Activated gamma-delta T cell treated with anti-CD3 and anti-CD28 coated beads, Interleukin-2, amount 50 U/mL, for 16 hours (primary cell): ENCODE results near the gene ABCA13.

Experiments
- DNase-seq: peaks from one replicate; pipeline ENCODE4 v3.0.0-alpha.2; 2020; ENCODE audit warnings: low read depth

Gene ABCA13

GRCh38 chr7:48245751-48246472 lies 74.7 kb downstream of the ABCA13 start:
- no peak for DNase-seq

GRCh38 chr7:48249166-48249565 lies 77.9 kb downstream of the ABCA13 start:
- no peak for DNase-seq

- DNase-seq, result no peak
Measured at GRCh38 chr7:48250441-48250951, 79.2 kb downstream of the ABCA13 start.

DNA sequence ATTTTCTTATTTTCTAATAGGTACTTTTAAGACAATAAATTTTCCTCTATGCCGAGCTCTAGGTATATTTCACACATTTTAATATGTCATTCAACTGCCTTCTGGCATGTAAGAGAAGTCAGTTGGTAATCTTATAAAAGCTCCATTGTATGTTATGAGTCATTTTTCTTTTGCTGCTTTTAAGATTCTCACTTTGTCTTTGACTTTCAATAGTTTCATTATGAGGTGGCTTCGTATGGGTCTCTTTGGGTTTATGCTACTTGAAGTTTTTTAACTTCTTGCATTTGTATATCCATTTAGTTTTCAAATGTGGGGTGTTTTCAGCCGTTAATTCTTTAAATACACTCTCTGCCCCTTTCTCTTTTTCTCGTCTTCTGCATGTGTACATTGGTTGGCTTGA lies 80.5 kb downstream of the ABCA13 start:
- no peak for DNase-seq

GRCh38 chr7:48252995-48253394 lies 81.7 kb downstream of the ABCA13 start:
- no peak for DNase-seq

DNA sequence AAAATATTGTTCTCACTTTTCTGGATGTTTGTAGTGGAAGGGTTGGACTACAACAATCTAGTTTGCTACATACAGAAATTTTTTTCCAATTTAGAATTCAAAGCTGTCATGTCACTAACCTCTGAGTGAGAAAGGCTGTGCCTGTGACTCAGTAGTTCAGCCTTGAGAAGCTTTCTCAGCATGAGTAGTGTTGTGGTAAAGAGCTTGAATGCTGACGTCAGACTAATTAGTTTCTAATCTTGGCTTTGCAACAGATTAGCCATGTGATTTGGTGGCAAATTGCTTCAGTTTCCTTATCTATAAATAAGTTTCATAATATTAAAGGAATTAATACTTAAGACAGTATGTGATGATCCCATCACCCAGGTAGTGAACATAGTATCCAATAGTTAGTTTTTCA lies 83.8 kb downstream of the ABCA13 start:
- DNase-seq, result no peak

- DNase-seq, result no peak
Measured at GRCh38 chr7:48259463-48260280, 88.4 kb downstream of the ABCA13 start.

DNA sequence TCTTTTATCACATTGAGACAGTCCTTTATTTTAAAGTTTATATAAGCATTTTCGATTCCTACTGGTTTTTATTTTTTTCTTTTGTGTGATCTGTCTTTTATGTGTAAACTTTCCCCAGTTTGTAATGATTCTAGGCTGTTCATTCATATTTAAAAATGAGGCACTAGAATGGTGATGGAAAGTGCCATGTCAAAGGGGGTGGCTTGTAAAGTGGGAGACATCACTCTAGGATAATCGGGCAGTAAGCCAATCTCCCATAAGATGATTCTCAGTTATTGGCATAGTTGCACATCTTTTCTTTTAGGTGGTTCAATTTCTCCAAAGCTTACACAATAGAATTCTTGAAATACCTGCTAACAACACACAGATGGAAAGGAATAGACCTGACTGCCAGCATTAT lies 90.4 kb downstream of the ABCA13 start:
- DNase-seq, result no peak

GRCh38 chr7:48262606-48263310 lies 91.5 kb downstream of the ABCA13 start:
- no peak for DNase-seq

DNA sequence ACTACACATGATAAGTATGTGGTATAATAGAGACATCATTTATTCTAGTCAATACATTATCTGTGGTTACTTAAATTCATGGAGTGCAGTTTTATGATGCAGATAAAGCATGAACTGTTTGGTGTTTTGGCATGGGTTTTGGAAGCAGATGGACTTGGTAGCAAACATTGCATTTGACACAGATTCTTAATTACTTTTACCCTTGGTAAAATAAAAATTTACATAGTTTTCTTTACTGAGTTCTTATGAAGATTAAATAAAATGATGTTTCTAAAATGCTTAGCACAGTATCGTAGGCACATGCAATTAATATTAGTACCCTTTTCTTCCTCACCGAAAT lies 92.0 kb downstream of the ABCA13 start:
- DNase-seq, result no peak

DNA sequence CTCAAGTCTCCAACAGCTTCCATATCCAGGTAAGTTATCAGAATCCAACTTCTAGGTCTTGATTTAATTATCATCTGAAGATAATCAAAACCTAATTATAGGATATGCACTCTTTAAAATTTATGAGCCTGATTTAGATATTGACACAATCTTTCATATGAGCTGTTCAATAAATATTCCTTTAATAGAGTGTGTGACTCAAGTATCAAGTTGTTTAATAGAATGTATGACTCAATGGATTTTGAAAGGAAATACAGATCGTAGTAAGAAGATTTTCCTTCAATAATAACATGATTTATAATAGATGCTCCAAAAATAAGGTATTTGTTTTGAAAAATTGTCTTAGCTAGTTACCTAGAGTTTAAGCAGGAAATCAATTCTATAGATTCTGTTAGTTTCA lies 97.8 kb downstream of the ABCA13 start:
- no peak for DNase-seq

GRCh38 chr7:48274662-48275061 lies 103.4 kb downstream of the ABCA13 start:
- no peak for DNase-seq

GRCh38 chr7:48279420-48279819 lies 108.2 kb downstream of the ABCA13 start:
- DNase-seq, result no peak

DNA sequence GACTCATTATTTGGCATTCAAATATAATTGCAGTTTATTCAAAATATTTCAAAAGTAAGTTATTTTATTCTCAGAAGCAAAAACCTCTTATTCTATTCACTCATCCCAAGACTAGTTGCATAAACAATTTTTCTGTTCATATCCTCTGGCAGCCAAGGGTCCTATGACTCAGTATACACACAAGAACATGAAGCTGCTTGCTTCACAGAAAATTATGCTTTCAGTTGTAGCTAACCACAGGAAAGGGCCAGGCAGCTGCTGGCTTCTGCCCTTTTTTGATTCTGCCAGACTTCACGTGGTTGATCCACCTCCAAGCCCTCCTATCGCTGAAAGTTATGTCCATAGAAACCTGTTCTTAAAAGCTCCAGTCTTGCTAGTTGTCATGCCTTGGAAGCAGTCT lies 108.8 kb downstream of the ABCA13 start:
- no peak for DNase-seq

GRCh38 chr7:48285373-48285772 lies 114.1 kb downstream of the ABCA13 start:
- no peak for DNase-seq

DNA sequence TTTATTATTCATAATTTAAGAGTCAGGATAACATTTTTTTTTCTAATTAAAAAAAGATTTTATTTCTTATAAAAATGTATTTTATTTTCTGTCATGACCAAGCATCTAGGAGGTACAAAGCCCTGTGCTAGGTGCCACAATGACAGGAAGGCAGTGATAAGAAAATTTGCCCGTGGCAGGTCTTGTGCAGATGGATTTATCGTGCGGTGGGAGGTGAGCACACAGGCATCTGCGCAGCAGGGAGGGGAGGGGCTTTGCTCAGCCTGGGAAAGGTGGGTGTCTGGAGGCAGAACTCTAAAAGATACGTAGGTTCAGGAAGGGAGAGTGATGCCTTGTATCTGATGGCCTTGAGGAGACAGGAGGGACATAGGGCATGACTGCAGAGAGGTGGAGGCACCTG lies 115.6 kb downstream of the ABCA13 start:
- DNase-seq, result no peak

DNA sequence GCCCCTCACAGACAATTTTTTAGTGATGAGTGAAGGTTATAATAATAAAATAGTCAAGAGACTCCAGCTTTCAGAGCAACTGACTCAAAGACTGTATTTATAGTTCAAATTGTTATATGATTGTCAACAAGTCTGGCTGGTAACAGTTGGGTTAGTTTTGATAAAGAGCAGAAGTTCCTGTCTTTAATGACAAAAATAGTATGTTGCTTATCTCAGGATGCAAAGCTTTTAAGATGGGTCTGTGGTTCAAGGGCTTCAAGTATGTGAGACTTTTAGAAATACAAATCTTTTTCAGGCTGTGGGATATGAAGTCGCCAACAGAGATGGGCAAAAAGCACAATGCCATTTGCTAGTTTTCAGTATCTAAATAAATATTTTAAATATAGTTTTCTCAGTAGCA lies 118.4 kb downstream of the ABCA13 start:
- no peak for DNase-seq

DNA sequence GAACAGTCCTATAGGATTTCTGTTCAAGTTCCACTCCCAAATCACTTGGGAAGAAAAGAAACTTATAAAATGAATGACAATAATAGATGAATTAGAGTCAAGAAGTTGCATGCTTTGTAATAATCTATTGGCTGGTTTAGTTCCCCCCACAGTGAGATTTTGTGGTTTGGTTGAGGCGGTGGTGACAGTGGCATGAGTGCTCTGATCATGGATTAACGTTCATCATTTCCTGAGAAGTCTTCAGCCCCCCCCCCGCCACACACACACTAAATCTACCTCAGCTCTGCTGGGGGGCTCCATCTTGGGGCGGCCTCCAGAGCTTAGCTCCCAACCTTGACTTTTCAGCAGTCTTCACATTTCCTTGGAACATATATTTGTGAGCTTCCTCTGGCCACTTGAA lies 121.7 kb downstream of the ABCA13 start:
- DNase-seq, result no peak

- DNase-seq, result no peak
Measured at GRCh38 chr7:48295296-48295971, 124.2 kb downstream of the ABCA13 start.

DNA sequence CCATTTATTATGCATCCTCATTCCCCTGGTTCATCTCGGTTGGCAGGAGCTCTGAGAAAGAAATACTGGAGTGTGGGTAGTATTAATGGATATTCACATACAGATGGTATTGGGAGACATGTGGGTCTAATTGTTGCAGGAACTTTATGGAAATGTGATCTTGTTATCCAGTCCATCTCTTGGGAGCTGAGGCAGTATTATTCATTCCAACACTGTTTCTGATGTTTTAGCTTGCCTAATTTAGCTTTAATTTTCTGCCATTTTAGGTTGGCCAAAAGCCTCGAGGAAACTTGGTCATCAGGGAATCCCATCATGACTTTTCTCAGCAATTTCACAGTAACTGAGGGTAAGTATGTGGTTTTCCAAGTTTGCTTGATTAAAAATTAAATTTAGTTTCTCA lies 125.7 kb downstream of the ABCA13 start:
- DNase-seq, result no peak

DNA sequence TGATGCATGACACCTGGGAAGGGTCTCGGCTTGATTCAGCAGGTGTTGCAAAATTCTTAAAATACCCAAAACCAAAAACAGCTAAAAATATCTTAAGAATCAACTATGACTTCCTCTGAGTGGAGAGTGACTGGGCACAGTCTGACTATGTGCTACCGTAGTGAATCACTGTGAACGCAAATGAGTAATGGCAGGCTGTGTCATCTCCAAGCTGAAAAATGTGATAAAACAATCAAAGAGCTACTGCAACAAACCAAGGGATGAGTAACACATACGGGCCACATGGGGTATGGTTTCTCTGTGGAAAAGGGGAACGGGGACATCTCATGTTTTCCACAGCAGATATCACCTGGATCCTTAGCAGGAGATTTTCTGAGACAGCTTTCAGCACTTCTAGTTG lies 127.5 kb downstream of the ABCA13 start:
- DNase-seq, result no peak

DNA sequence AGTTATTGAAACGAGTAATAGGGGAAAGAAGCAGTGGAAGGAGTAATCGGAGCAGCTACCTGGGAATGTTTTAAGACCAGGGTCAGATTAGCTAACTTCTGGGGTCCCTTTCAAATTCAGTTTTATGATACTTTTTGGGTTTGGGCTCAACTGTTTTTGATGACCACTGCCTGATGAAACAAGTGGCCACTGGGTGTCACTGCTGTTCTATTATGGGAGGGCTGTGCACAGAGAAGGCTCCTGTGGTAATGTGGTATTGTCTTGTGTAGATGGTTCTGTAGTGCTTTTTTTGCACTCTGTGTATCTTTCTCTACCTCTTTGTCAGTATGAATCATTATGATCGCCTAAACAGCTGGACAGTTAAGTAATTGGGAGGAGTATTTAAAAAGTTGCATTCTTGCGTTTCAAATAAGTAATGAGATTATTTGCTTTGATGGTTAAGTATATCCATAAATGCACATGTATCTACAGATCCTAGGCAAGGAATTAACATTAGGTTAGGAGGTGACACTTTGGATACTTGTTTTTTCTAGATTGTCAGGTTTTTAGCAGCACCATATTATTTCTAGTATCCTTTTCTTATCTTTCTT lies 128.4 kb downstream of the ABCA13 start:
- no peak for DNase-seq
